PC-9 (cell line): Measurements from ENCODE around the gene DCST2. TPM values are rescaled to one million over a fixed set of nuclear protein-coding genes. Genes with fewer than 3 reads are reported as not detected.

Experiments used
- BruUV-seq: library from RNA; stranded (reverse); fragments of 400-500 nt; replicated peaks from 2 replicates; lab custom pipeline; 2021; lab: Mats Ljungman, UMichigan
- CTCF ChIA-PET: fragments of 300-600 bp; sonication (Branson Sonifier 250); formaldehyde crosslinking; loops from one replicate; lab custom pipeline; 2022; ENCODE audit warnings: antibody characterized with exemption; lab: Charles Lee
- POLR2A ChIA-PET: fragments of 300-600 bp; sonication (Branson Sonifier 250); formaldehyde crosslinking; loops from one replicate; lab custom pipeline; 2022; ENCODE audit warnings: antibody characterized with exemption; ENCODE audit not compliant: unreplicated experiment; lab: Charles Lee
- DNase-seq, 2 experiments: peaks; one replicate each; pipeline versions ENCODE4 v3.0.0 to v3.0.0-alpha.2; 2015 to 2022; ENCODE audit warnings: mixed read lengths in 1 of 2
- H2AFZ ChIP-seq: fragments of 200-600 bp; sonication (generic); 2 replicates; pipeline ENCODE4 v1.8.1; 2017; ENCODE audit warnings: antibody characterized with exemption
- H3F3A ChIP-seq: fragments of 200-600 bp; sonication (generic); 2 replicates; pipeline ENCODE4 v1.8.1; 2017; ENCODE audit warnings: antibody characterized with exemption, mild to moderate bottlenecking, low read depth; ENCODE audit not compliant: insufficient read depth
- H3K27ac ChIP-seq: fragments of 200-600 bp; sonication (generic); 2 replicates; pipeline ENCODE4 v1.6.1; 2016; ENCODE audit warnings: mixed run types
- H3K27me3 ChIP-seq: fragments of 200-600 bp; sonication (generic); 2 replicates; pipeline ENCODE4 v1.6.1; 2016; ENCODE audit warnings: low read depth, mixed run types; ENCODE audit not compliant: insufficient read depth
- H3K36me3 ChIP-seq: fragments of 200-600 bp; sonication (generic); 2 replicates; pipeline ENCODE4 v1.6.1; 2016; ENCODE audit warnings: low read depth, mixed run types
- H3K4me1 ChIP-seq: fragments of 200-600 bp; sonication (generic); replicated peaks from 2 replicates; pipeline ENCODE4 v1.6.1; 2016; ENCODE audit warnings: mixed run types; ENCODE audit not compliant: insufficient read depth
- H3K4me2 ChIP-seq: fragments of 200-600 bp; sonication (generic); 2 replicates; pipeline ENCODE4 v1.6.1; 2017; ENCODE audit warnings: mixed run types
- H3K4me3 ChIP-seq: fragments of 200-600 bp; sonication (generic); 2 replicates; pipeline ENCODE4 v1.6.1; 2016; ENCODE audit warnings: mixed run types
- H3K79me2 ChIP-seq: fragments of 200-600 bp; sonication (generic); 2 replicates; pipeline ENCODE4 v1.6.1; 2017; ENCODE audit warnings: low read depth, mixed run types
- H3K9me2 ChIP-seq: fragments of 200-600 bp; sonication (generic); 2 replicates; pipeline ENCODE4 v1.8.1; 2017; ENCODE audit warnings: mild to moderate bottlenecking; ENCODE audit not compliant: insufficient read depth
- H3K9me3 ChIP-seq: fragments of 200-600 bp; sonication (generic); 2 replicates; pipeline ENCODE4 v1.8.1; 2016; ENCODE audit warnings: low read depth; ENCODE audit not compliant: insufficient read depth
- H4K20me1 ChIP-seq: fragments of 200-600 bp; sonication (generic); 2 replicates; pipeline ENCODE4 v1.8.1; 2017; ENCODE audit not compliant: insufficient read depth
- EZH2 ChIP-seq: fragments of 200-600 bp; sonication (generic); IDR thresholded peaks from 2 replicates; pipeline ENCODE4 v1.8.0; 2017; ENCODE audit warnings: antibody characterized with exemption, low read depth
- intact Hi-C: fragments of 100-400 bp; cut with micrococcal nuclease; formaldehyde crosslinking; loops from one replicate; pipeline ENCODE4 v1.10.0; 2022; ENCODE audit not compliant: unreplicated experiment
- total RNA-seq: library from RNA; stranded (reverse); gene quantifications from 2 replicates; pipeline ENCODE4 v1.2.3, GENCODE V29; 2021
- TF ChIP-seq, protein P1 (sequence below): fragments of 200-600 bp; sonication (generic); conservative IDR thresholded peaks from 2 replicates; pipeline ENCODE4 v1.6.1; 2017; ENCODE audit warnings: mixed run types, antibody characterized with exemption, mild to moderate bottlenecking, moderate library complexity

Gene DCST2
- total RNA-seq, 1 experiment from 2014 or later = 4.4 TPM

GRCh38 chr1:155051777-155052398 is 18.3 kb upstream of the DCST2 start:
- peak overlapping the region; percentile 85 for H3K4me2 ChIP-seq
- 0 out of 2 replicates have a peak overlapping the region, but pooled peaks have one; percentile 3 for H3K27ac ChIP-seq
- TF ChIP-seq, protein P1, sequence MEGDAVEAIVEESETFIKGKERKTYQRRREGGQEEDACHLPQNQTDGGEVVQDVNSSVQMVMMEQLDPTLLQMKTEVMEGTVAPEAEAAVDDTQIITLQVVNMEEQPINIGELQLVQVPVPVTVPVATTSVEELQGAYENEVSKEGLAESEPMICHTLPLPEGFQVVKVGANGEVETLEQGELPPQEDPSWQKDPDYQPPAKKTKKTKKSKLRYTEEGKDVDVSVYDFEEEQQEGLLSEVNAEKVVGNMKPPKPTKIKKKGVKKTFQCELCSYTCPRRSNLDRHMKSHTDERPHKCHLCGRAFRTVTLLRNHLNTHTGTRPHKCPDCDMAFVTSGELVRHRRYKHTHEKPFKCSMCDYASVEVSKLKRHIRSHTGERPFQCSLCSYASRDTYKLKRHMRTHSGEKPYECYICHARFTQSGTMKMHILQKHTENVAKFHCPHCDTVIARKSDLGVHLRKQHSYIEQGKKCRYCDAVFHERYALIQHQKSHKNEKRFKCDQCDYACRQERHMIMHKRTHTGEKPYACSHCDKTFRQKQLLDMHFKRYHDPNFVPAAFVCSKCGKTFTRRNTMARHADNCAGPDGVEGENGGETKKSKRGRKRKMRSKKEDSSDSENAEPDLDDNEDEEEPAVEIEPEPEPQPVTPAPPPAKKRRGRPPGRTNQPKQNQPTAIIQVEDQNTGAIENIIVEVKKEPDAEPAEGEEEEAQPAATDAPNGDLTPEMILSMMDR = no peak
- TF ChIP-seq EZH2 = no peak
- H3K4me3 ChIP-seq = peak overlapping the region; percentile 73
- no peaks in the 10 kb centered on the region for H3K27me3 ChIP-seq
- H4K20me1 ChIP-seq = no peaks in the 10 kb centered on the region
- H3K9me3 ChIP-seq = no peaks in the 10 kb centered on the region
- POLR2A ChIA-PET = interaction anchor here (0.5 to 0.8 kb wide), 6 partner anchors 33 to 1438 kb away, joined by 3 to 7 read pairs (median 4); partner anchors contain the start of genes FLAD1 and ZBTB7B
- H2AFZ ChIP-seq = peak overlapping the region; percentile 90
- H3K9me2 ChIP-seq = no peaks in the 10 kb centered on the region
- BruUV-seq = no TSS peak
- H3K4me1 ChIP-seq = peaks cover 34% of the 10 kb centered on the region
- H3K36me3 ChIP-seq = no peaks in the 10 kb centered on the region
- peak in 1 of 2 experiments; percentile 64 for DNase-seq
- CTCF ChIA-PET = interaction anchor here (0.6 to 1.4 kb wide), 12 partner anchors 33 to 643 kb away, joined by 3 to 17 read pairs (median 5); partner anchors contain the start of genes KCNN3, PBXIP1 and ZBTB7B
- peaks cover 27% of the 10 kb centered on the region for H3F3A ChIP-seq
- intact Hi-C loops = loop anchor here (1.0 to 2.0 kb wide), 2 partner anchors 51 to 91 kb away; partner anchors contain the start of gene PYGO2
- peaks cover 24% of the 10 kb centered on the region for H3K79me2 ChIP-seq

DNA sequence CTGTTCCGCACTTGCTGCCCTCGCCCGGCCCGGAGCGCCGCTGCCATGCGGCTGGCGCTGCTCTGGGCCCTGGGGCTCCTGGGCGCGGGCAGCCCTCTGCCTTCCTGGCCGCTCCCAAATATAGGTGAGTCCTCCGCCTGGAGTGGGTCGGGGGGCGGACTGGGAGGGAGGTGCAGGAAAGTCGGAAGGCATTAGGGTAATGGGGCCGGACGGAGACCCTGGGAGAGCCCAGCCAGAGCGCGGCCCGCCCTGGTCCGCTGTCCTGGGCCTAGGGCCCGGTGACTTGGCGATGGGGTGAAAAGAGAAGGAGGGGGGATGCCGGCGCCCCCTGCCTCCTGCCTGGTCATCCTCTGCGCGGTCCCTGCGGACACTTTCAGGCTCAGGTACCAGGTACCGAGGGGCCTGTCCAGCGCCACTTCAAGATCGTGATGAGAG is 17.8 kb upstream of the DCST2 start:
- Histone ChIP-seq H2AFZ (peak overlapping the region; percentile 90), H3K4me2 (peak overlapping the region; percentile 85), H3K36me3 (no peaks in the 10 kb centered on the region), H4K20me1 (no peaks in the 10 kb centered on the region), H3K4me1 (peaks cover 34% of the 10 kb centered on the region), H3F3A (peaks cover 27% of the 10 kb centered on the region), H3K27ac (0 out of 2 replicates have a peak overlapping the region, but pooled peaks have one; percentile 3), H3K9me2 (no peaks in the 10 kb centered on the region), H3K27me3 (no peaks in the 10 kb centered on the region), H3K79me2 (peaks cover 24% of the 10 kb centered on the region), H3K4me3 (peak overlapping the region; percentile 73), H3K9me3 (no peaks in the 10 kb centered on the region)
- no TSS peak for BruUV-seq
- TF ChIP-seq, protein P1 = no peak
- TF ChIP-seq EZH2 = no peak
- ChIA-PET POLR2A (interaction anchor here (0.5 to 1.0 kb wide), 4 partner anchors 16 to 1438 kb away, joined by 3 to 10 read pairs (median 4); partner anchors contain the start of gene SHC1), CTCF (interaction anchor here (0.6 to 1.4 kb wide), 11 partner anchors 13 to 456 kb away, joined by 3 to 11 read pairs (median 4); partner anchors contain the start of genes PBXIP1, SHC1 and ZBTB7B)
- intact Hi-C loops = loop anchor here (2.0 kb wide), 1 partner anchor 91 kb away; the partner anchor contains the start of gene PYGO2
- no peak for DNase-seq

- intact Hi-C loops = loop anchor here (2.0 kb wide), 1 partner anchor 90 kb away; the partner anchor contains the start of gene PYGO2
- peak within 1 kb of the TSS; percentile 92 for H2AFZ ChIP-seq
- TF ChIP-seq, protein P1 = peak; percentile 89
- no peak for TF ChIP-seq EZH2
Observed at GRCh38 chr1:155050560-155051341, 17.2 kb upstream of the DCST2 start, which contains the start of gene ADAM15. ADAM15 (plus strand) TSS chr1:155051316; CDS start chr1:155051387, 71 bp downstream.

More at GRCh38 chr1:155050560-155051341, 17.2 kb upstream of the DCST2 start, which contains the start of gene ADAM15:
- peaks cover 34% of the 10 kb centered on the region for H3K4me1 ChIP-seq
- peak within 1 kb of the TSS; percentile 67 for H3K27ac ChIP-seq
- CTCF ChIA-PET = interaction anchor here (0.5 to 1.4 kb wide), 14 partner anchors 10 to 598 kb away, joined by 3 to 11 read pairs (median 4); partner anchors contain the start of genes PBXIP1, SHC1 and ZBTB7B
- H3K9me2 ChIP-seq = no peaks in the 10 kb centered on the region
- H4K20me1 ChIP-seq = no peaks in the 10 kb centered on the region
- H3K4me2 ChIP-seq = peak within 1 kb of the TSS; percentile 99
- H3K9me3 ChIP-seq = no peaks in the 10 kb centered on the region
- POLR2A ChIA-PET = interaction anchor here (0.5 to 1.0 kb wide), 4 partner anchors 15 to 1741 kb away, joined by 3 to 10 read pairs (median 4); partner anchors contain the start of gene SHC1
- H3K36me3 ChIP-seq = no peaks in the 10 kb centered on the region
- H3K27me3 ChIP-seq = no peaks in the 10 kb centered on the region
- H3K79me2 ChIP-seq = peaks cover 24% of the 10 kb centered on the region
- BruUV-seq = no TSS peak
- H3K4me3 ChIP-seq = peak within 1 kb of the TSS; percentile 73
- peak; percentile 64 to 88 for DNase-seq
- H3F3A ChIP-seq = peaks cover 27% of the 10 kb centered on the region
